Neural progenitor cell (in vitro differentiated cells): Measurements from ENCODE around the gene SERTAD4. TPM values are rescaled to one million over a fixed set of nuclear protein-coding genes. Genes with fewer than 3 reads are reported as not detected.

Source experiments
- DNase-seq: peaks from one replicate; pipeline ENCODE4 v3.0.0-alpha.2; 2016; ENCODE audit warnings: low spot score
- H2AFZ ChIP-seq: fragments of 200-600 bp; sonication (generic); replicated peaks from 2 replicates; pipeline ENCODE4 v1.6.1; 2016; ENCODE audit warnings: antibody characterized with exemption
- H3F3A ChIP-seq: fragments of 200-600 bp; sonication (generic); 2 replicates; pipeline ENCODE4 v1.6.1; 2016; ENCODE audit warnings: antibody characterized with exemption, low read depth
- H3K27ac ChIP-seq: fragments of 200-600 bp; sonication (generic); 2 replicates; pipeline ENCODE4 v1.5.1; 2016; ENCODE audit warnings: mild to moderate bottlenecking
- H3K27me3 ChIP-seq: fragments of 200-600 bp; sonication (generic); 2 replicates; pipeline ENCODE4 v1.6.1; 2016; ENCODE audit warnings: mild to moderate bottlenecking, moderate library complexity
- H3K36me3 ChIP-seq: fragments of 200-600 bp; sonication (generic); 2 replicates; pipeline ENCODE4 v1.5.1; 2016
- H3K4me1 ChIP-seq: fragments of 200-600 bp; sonication (generic); 2 replicates; pipeline ENCODE4 v1.6.1; 2016; ENCODE audit warnings: mixed run types
- H3K4me2 ChIP-seq: fragments of 200-600 bp; sonication (generic); 2 replicates; pipeline ENCODE4 v1.6.1; 2016
- H3K4me3 ChIP-seq: fragments of 200-600 bp; sonication (generic); 2 replicates; pipeline ENCODE4 v1.5.1; 2016
- H3K79me2 ChIP-seq: fragments of 200-600 bp; sonication (generic); 2 replicates; pipeline ENCODE4 v1.6.1; 2016; ENCODE audit warnings: low read depth
- H3K9ac ChIP-seq: fragments of 200-600 bp; sonication (generic); 2 replicates; pipeline ENCODE4 v1.6.1; 2016
- H3K9me3 ChIP-seq: fragments of 200-600 bp; sonication (generic); 2 replicates; pipeline ENCODE4 v1.5.1; 2016; ENCODE audit warnings: low read depth
- H4K20me1 ChIP-seq: fragments of 200-600 bp; sonication (generic); 2 replicates; pipeline ENCODE4 v1.6.1; 2016; ENCODE audit warnings: low read depth
- H3K27ac Mint-ChIP-seq: 3 replicates; pipeline ENCODE4 v1.8.0; 2021; ENCODE audit warnings: mixed read lengths
- H3K27me3 Mint-ChIP-seq: 2 replicates; pipeline ENCODE4 v1.8.0; 2022; ENCODE audit warnings: low read depth, mild to moderate bottlenecking, inconsistent platforms, moderate library complexity, mixed read lengths; ENCODE audit not compliant: insufficient read depth
- H3K36me3 Mint-ChIP-seq: 3 replicates; pipeline ENCODE4 v1.8.0; 2021; ENCODE audit warnings: mixed read lengths
- H3K4me1 Mint-ChIP-seq: 3 replicates; pipeline ENCODE4 v1.8.0; 2021; ENCODE audit warnings: mixed read lengths
- H3K4me3 Mint-ChIP-seq: 3 replicates; pipeline ENCODE4 v1.8.0; 2021; ENCODE audit warnings: mild to moderate bottlenecking, moderate library complexity, mixed read lengths
- H3K9me3 Mint-ChIP-seq: 3 replicates; pipeline ENCODE4 v1.8.0; 2020; ENCODE audit warnings: mixed read lengths
- EZH2 ChIP-seq: fragments of 200-600 bp; sonication (generic); IDR thresholded peaks from 2 replicates; pipeline ENCODE4 v1.6.1; 2017; ENCODE audit warnings: antibody characterized with exemption, mild to moderate bottlenecking, moderate library complexity
- EZH2phosphoT487 ChIP-seq: fragments of 200-600 bp; sonication (generic); IDR thresholded peaks from 2 replicates; pipeline ENCODE4 v1.6.1; 2017; ENCODE audit warnings: antibody characterized with exemption
- total RNA-seq: library from RNA; depleted of rRNA; stranded (reverse); fragments of >200 nt; gene quantifications from 2 replicates; pipeline ENCODE4 v1.2.3, GENCODE V29; 2015; ENCODE audit warnings: low replicate concordance
- TF ChIP-seq, protein P1 (sequence below): fragments of 200-600 bp; sonication (generic); IDR thresholded peaks from 2 replicates; pipeline ENCODE4 v1.5.1; 2017; ENCODE audit warnings: antibody characterized with exemption, mild to moderate bottlenecking

Gene SERTAD4
- total RNA-seq, 1 donor from 2014 or later: 2.8 TPM

DNA sequence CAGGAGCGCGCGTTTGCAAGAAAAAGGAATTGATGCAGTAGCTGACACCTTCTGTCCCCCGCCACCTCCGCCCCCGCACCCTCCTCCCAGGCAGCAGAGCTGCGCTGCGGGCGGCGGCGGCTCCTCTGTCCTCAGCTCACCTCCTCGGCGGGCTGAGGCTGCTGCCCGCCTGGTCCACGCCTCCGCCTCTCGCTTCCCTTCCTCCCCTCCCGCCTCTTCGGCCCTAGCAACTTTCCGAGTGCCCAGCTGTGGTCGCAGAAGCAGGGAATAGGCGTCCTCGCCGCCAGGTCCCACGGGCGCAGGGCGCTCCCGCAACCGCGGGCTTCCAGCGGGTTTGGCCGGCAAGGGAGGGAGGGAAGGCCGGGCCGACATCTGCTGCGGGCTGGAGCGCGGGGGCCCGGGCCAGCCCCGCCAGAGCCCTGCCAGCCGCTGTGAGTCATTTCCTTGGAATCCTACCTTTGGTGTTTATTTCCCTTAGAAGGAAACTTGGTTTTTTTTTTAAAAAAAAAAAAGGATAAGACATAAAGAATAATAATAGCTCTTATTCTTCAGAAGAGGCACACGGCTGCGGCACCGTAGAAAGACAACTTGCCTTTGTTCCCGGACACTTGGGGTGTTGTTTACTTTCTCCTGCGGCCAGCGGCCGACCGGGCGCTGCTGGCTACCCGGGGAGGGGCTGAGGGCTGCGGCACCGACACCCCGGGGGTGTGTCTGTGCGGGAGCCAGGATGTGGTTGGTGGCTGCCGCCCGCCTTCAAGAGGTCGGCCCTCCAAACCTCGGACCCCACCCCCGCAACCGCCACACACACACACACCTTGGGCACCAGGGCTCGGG lies 1.1 kb downstream of the SERTAD4 start:
- Histone ChIP-seq H3K4me3 (peak overlapping the region; percentile 65), H3K79me2 (no peaks in the 10 kb centered on the region), H3K27me3 (peaks cover 90% of the 10 kb centered on the region), H3K4me1 (peaks cover 21% of the 10 kb centered on the region), H3K9me3 (no peaks in the 10 kb centered on the region), H3K36me3 (no peaks in the 10 kb centered on the region), H3F3A (peaks cover 24% of the 10 kb centered on the region), H3K4me2 (peak overlapping the region; percentile 92), H3K9ac (no peak overlapping the region), H2AFZ (peak overlapping the region; percentile 98), H4K20me1 (peaks cover 6% of the 10 kb centered on the region), H3K27ac (no peak overlapping the region)
- Mint-ChIP-seq H3K27ac (no peak overlapping the region), H3K4me3 (peak overlapping the region; percentile 86), H3K4me1 (peaks cover 46% of the 10 kb centered on the region), H3K36me3 (no peaks in the 10 kb centered on the region), H3K27me3 (peaks cover 8% of the 10 kb centered on the region), H3K9me3 (no peaks in the 10 kb centered on the region)
- TF ChIP-seq EZH2 (peak; percentile 90), EZH2phosphoT487 (peak; percentile 80)
- TF ChIP-seq, protein P1, sequence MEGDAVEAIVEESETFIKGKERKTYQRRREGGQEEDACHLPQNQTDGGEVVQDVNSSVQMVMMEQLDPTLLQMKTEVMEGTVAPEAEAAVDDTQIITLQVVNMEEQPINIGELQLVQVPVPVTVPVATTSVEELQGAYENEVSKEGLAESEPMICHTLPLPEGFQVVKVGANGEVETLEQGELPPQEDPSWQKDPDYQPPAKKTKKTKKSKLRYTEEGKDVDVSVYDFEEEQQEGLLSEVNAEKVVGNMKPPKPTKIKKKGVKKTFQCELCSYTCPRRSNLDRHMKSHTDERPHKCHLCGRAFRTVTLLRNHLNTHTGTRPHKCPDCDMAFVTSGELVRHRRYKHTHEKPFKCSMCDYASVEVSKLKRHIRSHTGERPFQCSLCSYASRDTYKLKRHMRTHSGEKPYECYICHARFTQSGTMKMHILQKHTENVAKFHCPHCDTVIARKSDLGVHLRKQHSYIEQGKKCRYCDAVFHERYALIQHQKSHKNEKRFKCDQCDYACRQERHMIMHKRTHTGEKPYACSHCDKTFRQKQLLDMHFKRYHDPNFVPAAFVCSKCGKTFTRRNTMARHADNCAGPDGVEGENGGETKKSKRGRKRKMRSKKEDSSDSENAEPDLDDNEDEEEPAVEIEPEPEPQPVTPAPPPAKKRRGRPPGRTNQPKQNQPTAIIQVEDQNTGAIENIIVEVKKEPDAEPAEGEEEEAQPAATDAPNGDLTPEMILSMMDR: no peak
- DNase-seq: peak; percentile 63

GRCh38 chr1:210234329-210234757 lies 1.7 kb downstream of the SERTAD4 start:
- H3K27me3 Mint-ChIP-seq: peaks cover 8% of the 10 kb centered on the region
- peak overlapping the region; percentile 65 for H3K4me3 ChIP-seq
- peaks cover 21% of the 10 kb centered on the region for H3K4me1 ChIP-seq
- H3K27ac Mint-ChIP-seq: no peak overlapping the region
- DNase-seq: no peak
- peaks cover 6% of the 10 kb centered on the region for H4K20me1 ChIP-seq
- peak overlapping the region; percentile 3 for H2AFZ ChIP-seq
- no peaks in the 10 kb centered on the region for H3K9me3 ChIP-seq
- no peaks in the 10 kb centered on the region for H3K9me3 Mint-ChIP-seq
- H3K9ac ChIP-seq: no peak overlapping the region
- peak; percentile 61 for TF ChIP-seq EZH2
- peak; percentile 9 for TF ChIP-seq EZH2phosphoT487
- TF ChIP-seq, protein P1: no peak
- H3K36me3 ChIP-seq: no peaks in the 10 kb centered on the region
- peaks cover 85% of the 10 kb centered on the region for H3K27me3 ChIP-seq
- H3K27ac ChIP-seq: no peak overlapping the region
- H3K4me2 ChIP-seq: peak overlapping the region; percentile 92
- H3K36me3 Mint-ChIP-seq: no peaks in the 10 kb centered on the region
- peaks cover 49% of the 10 kb centered on the region for H3K4me1 Mint-ChIP-seq
- peak overlapping the region; percentile 86 for H3K4me3 Mint-ChIP-seq
- H3K79me2 ChIP-seq: no peaks in the 10 kb centered on the region
- peaks cover 24% of the 10 kb centered on the region for H3F3A ChIP-seq

DNA sequence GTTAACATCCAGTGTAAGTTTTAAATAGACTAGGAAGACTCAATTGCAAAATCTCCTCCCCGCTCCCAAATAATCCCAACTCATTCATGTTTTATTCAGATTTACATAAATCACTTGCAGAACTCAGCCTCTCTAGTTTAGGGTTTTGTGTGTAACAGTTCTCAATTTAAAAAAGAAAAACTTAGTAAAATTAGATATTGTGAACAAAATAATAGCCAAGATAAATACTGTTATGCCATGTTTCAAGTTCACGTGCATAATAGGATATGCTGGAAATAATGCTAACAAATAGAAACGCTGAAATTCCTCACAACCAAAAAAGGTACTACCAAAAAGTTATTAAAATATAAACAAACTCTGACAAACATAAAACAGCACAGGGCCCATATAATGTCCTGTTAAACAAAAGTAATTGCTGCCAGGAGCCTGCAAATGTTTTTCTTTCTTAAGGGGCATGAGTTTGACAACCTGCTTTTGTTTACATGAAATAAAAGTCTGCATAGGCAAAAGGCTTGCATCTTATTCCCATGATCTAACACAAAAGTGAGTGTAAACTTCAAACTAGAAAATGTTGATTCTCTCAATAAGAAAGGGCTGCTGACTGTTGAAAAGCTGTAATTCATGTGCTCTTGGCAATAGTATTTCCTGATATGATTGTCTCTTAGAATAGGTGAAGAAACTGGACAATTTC lies 2.9 kb downstream of the SERTAD4 start:
- Mint-ChIP-seq H3K27me3 (peaks cover 8% of the 10 kb centered on the region), H3K9me3 (no peaks in the 10 kb centered on the region), H3K4me3 (peak overlapping the region; percentile 86), H3K36me3 (peaks cover 3% of the 10 kb centered on the region), H3K4me1 (peaks cover 49% of the 10 kb centered on the region), H3K27ac (no peak overlapping the region)
- DNase-seq: no peak
- H3F3A ChIP-seq: peaks cover 24% of the 10 kb centered on the region
- H3K4me2 ChIP-seq: no peak overlapping the region
- H3K4me3 ChIP-seq: no peak overlapping the region
- H3K4me1 ChIP-seq: peaks cover 21% of the 10 kb centered on the region
- no peak overlapping the region for H3K27ac ChIP-seq
- H2AFZ ChIP-seq: no peak overlapping the region
- no peak overlapping the region for H3K9ac ChIP-seq
- H3K9me3 ChIP-seq: no peaks in the 10 kb centered on the region
- peaks cover 73% of the 10 kb centered on the region for H3K27me3 ChIP-seq
- no peaks in the 10 kb centered on the region for H3K79me2 ChIP-seq
- TF ChIP-seq EZH2 (no peak), EZH2phosphoT487 (no peak)
- TF ChIP-seq, protein P1: no peak
- H4K20me1 ChIP-seq: peaks cover 6% of the 10 kb centered on the region
- no peaks in the 10 kb centered on the region for H3K36me3 ChIP-seq
